RWPE2 (cell line): ENCODE measurements around the gene CMIP.

Experiments
- ATAC-seq: fragments of 200-7000 bp; cut with Tn5 transposase; 3 replicates; pipeline ENCODE4 v1.9.1; 2021; ENCODE audit warnings: low read depth
- DNase-seq: peaks from one replicate; pipeline ENCODE4 v3.0.0-alpha.2; 2020; ENCODE audit warnings: low spot score
- H3K27ac ChIP-seq: fragments of 450-650 bp; 2 replicates; pipeline ENCODE4 v1.5.1; 2017; ENCODE audit warnings: mild to moderate bottlenecking; ENCODE audit not compliant: poor library complexity, severe bottlenecking
- H3K27me3 ChIP-seq: fragments of 250-450 bp; sonication (Bioruptor Pico); 2 replicates; pipeline ENCODE4 v1.5.1; 2021; ENCODE audit warnings: mild to moderate bottlenecking, moderate library complexity; ENCODE audit not compliant: insufficient read depth, poor library complexity, severe bottlenecking
- H3K36me3 ChIP-seq: fragments of 250-450 bp; sonication (Bioruptor Pico); 2 replicates; pipeline ENCODE4 v1.5.1; 2020; ENCODE audit warnings: low read depth, mild to moderate bottlenecking, moderate library complexity
- H3K4me1 ChIP-seq: fragments of 250-450 bp; sonication (Bioruptor Pico); 2 replicates; pipeline ENCODE4 v1.5.1; 2021; ENCODE audit warnings: mild to moderate bottlenecking, moderate library complexity; ENCODE audit not compliant: insufficient read depth, poor library complexity, severe bottlenecking
- H3K4me3 ChIP-seq: fragments of 250-450 bp; sonication (Bioruptor Pico); 2 replicates; pipeline ENCODE4 v1.5.1; 2021; ENCODE audit warnings: mild to moderate bottlenecking, moderate library complexity; ENCODE audit not compliant: severe bottlenecking
- H3K9me3 ChIP-seq: fragments of 250-450 bp; sonication (Bioruptor Pico); 2 replicates; pipeline ENCODE4 v1.5.1; 2021; ENCODE audit warnings: mild to moderate bottlenecking, moderate library complexity; ENCODE audit not compliant: severe bottlenecking
- TF ChIP-seq, protein P1 (sequence below): fragments of 450-650 bp; IDR thresholded peaks from one replicate; pipeline ENCODE4 v1.5.1; 2017; ENCODE audit warnings: mild to moderate bottlenecking, moderate library complexity; ENCODE audit not compliant: poor library complexity, severe bottlenecking

CMIP gene

DNA sequence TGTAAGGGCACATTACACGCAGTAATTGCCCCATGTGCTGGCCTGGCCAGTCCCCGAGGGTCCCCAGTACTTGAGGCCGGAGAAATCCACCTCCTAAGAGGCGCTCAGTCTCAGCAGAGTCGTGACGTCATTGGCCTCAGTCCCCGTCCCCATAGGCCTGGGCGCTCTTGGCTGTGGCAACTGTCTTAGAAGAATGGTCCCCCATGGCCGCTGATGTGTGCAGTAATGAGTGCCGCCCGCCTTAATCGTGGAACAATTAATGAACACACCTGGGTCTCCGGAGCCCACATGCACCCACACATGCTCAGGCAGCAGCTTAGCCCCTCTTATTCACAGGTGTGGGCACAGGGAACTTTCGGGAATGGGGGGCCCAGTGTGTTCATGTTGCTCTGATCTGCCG lies 248.0 kb downstream of the CMIP start:
- no peaks in the 10 kb centered on the region for H3K27me3 ChIP-seq
- TF ChIP-seq, protein P1, sequence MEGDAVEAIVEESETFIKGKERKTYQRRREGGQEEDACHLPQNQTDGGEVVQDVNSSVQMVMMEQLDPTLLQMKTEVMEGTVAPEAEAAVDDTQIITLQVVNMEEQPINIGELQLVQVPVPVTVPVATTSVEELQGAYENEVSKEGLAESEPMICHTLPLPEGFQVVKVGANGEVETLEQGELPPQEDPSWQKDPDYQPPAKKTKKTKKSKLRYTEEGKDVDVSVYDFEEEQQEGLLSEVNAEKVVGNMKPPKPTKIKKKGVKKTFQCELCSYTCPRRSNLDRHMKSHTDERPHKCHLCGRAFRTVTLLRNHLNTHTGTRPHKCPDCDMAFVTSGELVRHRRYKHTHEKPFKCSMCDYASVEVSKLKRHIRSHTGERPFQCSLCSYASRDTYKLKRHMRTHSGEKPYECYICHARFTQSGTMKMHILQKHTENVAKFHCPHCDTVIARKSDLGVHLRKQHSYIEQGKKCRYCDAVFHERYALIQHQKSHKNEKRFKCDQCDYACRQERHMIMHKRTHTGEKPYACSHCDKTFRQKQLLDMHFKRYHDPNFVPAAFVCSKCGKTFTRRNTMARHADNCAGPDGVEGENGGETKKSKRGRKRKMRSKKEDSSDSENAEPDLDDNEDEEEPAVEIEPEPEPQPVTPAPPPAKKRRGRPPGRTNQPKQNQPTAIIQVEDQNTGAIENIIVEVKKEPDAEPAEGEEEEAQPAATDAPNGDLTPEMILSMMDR = no peak
- ATAC-seq = no peak
- H3K9me3 ChIP-seq = no peaks in the 10 kb centered on the region
- peaks cover 69% of the 10 kb centered on the region for H3K36me3 ChIP-seq
- H3K4me1 ChIP-seq = no peaks in the 10 kb centered on the region
- H3K4me3 ChIP-seq = no peak overlapping the region
- no peak overlapping the region for H3K27ac ChIP-seq
- DNase-seq = no peak

DNA sequence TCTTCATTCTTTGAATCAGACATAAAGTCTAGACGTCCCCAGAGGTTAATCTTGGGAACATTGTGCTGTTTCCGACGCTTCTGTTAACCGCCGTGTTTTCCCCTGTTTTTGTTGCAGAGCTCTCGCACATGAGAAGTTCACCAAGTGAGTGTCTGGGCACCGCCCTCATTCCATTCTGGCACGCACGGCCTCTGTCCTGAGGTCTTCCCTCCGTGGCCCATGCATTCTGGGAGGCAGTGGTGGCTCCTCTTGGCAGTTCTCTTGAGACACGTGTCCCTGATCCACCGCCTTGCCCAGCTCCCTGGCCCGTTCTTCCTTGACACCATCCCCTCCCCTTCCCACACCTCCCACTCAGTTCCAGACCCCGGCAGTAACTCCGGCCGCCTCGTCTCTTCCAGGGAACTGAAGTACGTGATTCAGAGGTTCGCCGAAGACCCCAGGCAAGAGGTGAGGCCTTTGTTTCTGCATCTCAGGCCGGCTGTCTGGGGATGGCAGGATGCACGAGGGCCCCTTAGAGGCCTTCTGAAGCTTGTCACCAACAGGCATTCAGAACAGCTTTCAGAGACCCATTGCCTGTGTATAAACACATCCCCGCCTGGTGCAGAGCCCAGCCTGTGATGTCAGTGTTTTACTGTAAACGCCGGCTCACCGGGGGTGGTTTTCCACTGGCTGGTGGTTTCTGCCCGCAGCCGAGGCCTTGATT lies 248.6 kb downstream of the CMIP start:
- ATAC-seq (no peak), DNase-seq (peak; percentile 63)
- TF ChIP-seq, protein P1 = no peak
- Histone ChIP-seq H3K27me3 (no peaks in the 10 kb centered on the region), H3K9me3 (no peaks in the 10 kb centered on the region), H3K4me1 (no peaks in the 10 kb centered on the region), H3K4me3 (no peak overlapping the region), H3K27ac (no peak overlapping the region), H3K36me3 (peaks cover 75% of the 10 kb centered on the region)

DNA sequence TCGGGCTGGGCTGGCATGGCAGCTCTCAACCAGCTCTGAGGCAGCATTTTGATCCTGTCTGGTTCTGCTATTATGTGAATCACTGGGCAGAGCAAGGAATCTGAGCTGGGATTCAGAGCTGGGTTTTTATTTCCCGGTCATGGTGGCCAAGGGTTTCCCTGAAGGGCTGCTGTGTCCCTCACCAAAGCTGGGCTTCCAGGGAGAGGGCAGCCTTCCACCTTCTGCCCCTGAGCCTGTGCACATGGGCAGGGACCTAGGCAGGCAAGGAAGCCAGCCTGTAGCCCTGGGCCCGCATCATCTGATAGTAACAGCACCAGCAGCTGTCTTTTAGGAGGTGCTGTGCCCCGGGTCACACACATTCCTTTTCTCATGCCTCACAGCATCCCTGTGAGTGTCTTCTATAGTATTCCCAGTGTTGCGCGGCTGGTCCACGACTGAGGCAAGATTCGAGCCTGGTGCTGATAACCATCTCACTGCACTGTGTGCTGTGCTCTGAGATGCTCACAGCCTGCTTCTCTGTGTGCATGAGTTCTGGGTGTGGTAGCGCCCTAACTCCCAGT lies 249.2 kb downstream of the CMIP start:
- peaks cover 80% of the 10 kb centered on the region for H3K36me3 ChIP-seq
- H3K27me3 ChIP-seq = no peaks in the 10 kb centered on the region
- no peaks in the 10 kb centered on the region for H3K9me3 ChIP-seq
- DNase-seq = peak; percentile 51
- no peak overlapping the region for H3K27ac ChIP-seq
- no peak for ATAC-seq
- TF ChIP-seq, protein P1 = no peak
- H3K4me1 ChIP-seq = no peaks in the 10 kb centered on the region
- H3K4me3 ChIP-seq = no peak overlapping the region

DNA sequence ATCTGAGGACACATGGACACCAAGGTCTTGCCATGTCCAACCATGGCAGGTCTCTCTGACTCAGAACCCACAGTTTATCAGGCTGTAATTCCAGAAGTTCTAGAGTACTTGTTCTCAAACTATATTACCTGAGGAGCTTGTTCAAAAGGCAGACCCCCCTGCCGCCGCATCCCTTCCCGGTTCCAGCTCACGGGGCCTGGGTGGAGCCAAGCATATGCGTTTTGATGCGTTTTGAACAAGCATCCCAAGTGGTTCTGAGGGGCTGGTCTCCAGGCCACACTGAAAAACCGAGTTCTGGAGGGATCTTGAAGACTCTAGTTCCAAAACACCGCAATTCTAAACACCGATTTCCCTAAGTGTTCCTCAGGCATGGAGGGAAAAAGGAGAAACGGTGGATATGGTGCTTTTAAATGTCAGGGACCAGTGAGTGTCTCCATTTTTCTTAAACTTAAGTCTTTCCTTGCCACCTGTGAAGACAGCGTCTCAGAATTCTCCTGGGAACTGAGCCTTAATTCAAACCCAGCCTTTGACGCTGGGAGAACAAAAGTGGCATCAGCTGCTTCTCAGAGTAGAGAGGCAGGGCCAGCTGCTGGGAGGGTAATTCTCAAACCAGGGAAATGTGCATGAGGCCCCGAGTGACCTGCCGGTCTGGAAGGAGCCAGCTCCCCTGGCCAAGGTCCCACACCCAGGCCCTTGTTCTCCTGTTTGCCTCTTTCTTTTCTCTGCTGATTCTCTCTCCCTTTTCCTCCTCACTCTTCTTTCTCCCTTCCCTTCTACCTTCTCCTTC lies 250.1 kb downstream of the CMIP start:
- DNase-seq (peak; percentile 34), ATAC-seq (no peak)
- no peaks in the 10 kb centered on the region for H3K9me3 ChIP-seq
- TF ChIP-seq, protein P1 = no peak
- peaks cover 83% of the 10 kb centered on the region for H3K36me3 ChIP-seq
- no peak overlapping the region for H3K4me3 ChIP-seq
- H3K27me3 ChIP-seq = no peaks in the 10 kb centered on the region
- no peaks in the 10 kb centered on the region for H3K4me1 ChIP-seq
- H3K27ac ChIP-seq = peak overlapping the region; percentile 32
